A549 (cell line): ENCODE measurements around the gene THBS1.

Experiments used
- EP300 ChIP-seq, 2 experiments: fragments of >200 bp; sonication (Bioruptor Twin); formaldehyde crosslinking; IDR thresholded peaks; 2 replicates in 1 of 2; 3 replicates in 1 of 2; pipeline ENCODE4 v1.6.1; 2016 to 2017
- TF ChIP-seq, protein P1 (sequence below): IDR thresholded peaks from 2 replicates; pipeline ENCODE4 v1.6.1; 2012

DNA sequence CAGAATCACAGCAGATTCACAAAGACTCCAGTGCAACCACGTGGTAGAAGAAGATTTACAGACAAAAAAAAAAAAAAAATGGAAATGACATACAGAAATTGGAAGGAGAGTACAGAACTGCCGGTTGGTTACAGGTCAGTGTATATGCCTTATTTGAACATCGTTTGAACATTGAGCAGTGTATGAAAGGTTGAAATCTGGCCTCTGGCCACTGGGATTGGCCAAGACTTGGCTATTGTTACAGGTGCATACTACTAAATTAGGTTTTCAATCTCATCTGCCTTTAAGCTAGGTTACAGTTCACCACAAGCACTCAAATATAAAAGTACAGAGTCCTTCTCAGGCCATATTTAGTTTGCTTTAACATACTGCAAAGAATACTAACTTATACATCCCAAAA is 59.8 kb downstream of the THBS1 start:
- no peak for TF ChIP-seq EP300 (IDR thresholded peaks at IDR 0.05)
- TF ChIP-seq, protein P1, sequence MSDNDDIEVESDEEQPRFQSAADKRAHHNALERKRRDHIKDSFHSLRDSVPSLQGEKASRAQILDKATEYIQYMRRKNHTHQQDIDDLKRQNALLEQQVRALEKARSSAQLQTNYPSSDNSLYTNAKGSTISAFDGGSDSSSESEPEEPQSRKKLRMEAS: no peak
